Endothelial cell of umbilical vein (primary cell): ENCODE data around the gene KRT83.

Experiments used
- EZH2 ChIP-seq: IDR thresholded peaks from 2 replicates; pipeline ENCODE4 v1.6.1; 2012; ENCODE audit warnings: borderline replicate concordance, low read depth, mild to moderate bottlenecking, moderate library complexity, low read length, inconsistent platforms; ENCODE audit not compliant: severe bottlenecking
- FOS ChIP-seq: IDR thresholded peaks from 2 replicates; pipeline ENCODE4 v1.6.1; 2011; ENCODE audit warnings: mild to moderate bottlenecking, low read length, moderate library complexity, borderline replicate concordance; ENCODE audit not compliant: insufficient read depth
- JUN ChIP-seq: IDR thresholded peaks from 2 replicates; pipeline ENCODE4 v1.6.1; 2011; ENCODE audit warnings: borderline replicate concordance, low read depth; ENCODE audit not compliant: insufficient read length, insufficient read depth
- MYC ChIP-seq: IDR thresholded peaks from one replicate; pipeline ENCODE4 v1.6.1; 2011; ENCODE audit warnings: mild to moderate bottlenecking, low read depth, low read length
- POLR2A ChIP-seq: IDR thresholded peaks from 2 replicates; pipeline ENCODE4 v1.6.1; 2012; ENCODE audit warnings: low read depth, mild to moderate bottlenecking, control low read depth, low read length
- POLR2AphosphoS5 ChIP-seq: IDR thresholded peaks from 2 replicates; pipeline ENCODE4 v1.6.1; 2012; ENCODE audit warnings: low read depth, mild to moderate bottlenecking, control low read depth, low read length, moderate library complexity; ENCODE audit not compliant: insufficient read depth
- TF ChIP-seq, protein P1 (sequence below), 2 donors: IDR thresholded peaks; 1 replicate in 1 of 2; 2 replicates in 1 of 2; pipeline ENCODE4 v1.5.1; 2011; ENCODE audit warnings: low read length in 2 of 2, mild to moderate bottlenecking in 2 of 2, moderate library complexity in 2 of 2, control low read depth in 1 of 2, inconsistent platforms in 1 of 2, low read depth in 1 of 2; ENCODE audit not compliant: insufficient read depth in 1 of 2; ENCODE audit errors: extremely low read depth in 1 of 2

DNA sequence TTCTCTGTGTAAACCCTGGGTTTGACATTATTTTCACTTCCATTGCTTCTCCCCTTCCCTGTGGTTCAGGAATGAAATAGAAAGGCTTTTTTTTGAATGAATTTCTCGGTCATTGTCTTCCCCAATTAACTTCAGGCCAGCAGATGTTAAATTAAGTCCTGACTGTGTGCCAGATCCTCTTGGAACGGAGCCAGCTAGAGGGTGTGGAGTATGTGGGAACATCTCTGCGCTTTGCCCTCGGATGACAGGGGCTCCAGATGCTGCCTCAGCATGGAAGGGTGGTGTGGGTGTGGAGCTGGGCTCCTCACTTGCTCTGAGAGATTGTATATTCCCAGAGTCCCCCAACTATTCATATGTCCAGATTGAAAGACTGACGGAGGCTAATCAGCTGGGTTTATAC, 33.0 kb upstream of the KRT83 start:
- TF ChIP-seq, protein P1, sequence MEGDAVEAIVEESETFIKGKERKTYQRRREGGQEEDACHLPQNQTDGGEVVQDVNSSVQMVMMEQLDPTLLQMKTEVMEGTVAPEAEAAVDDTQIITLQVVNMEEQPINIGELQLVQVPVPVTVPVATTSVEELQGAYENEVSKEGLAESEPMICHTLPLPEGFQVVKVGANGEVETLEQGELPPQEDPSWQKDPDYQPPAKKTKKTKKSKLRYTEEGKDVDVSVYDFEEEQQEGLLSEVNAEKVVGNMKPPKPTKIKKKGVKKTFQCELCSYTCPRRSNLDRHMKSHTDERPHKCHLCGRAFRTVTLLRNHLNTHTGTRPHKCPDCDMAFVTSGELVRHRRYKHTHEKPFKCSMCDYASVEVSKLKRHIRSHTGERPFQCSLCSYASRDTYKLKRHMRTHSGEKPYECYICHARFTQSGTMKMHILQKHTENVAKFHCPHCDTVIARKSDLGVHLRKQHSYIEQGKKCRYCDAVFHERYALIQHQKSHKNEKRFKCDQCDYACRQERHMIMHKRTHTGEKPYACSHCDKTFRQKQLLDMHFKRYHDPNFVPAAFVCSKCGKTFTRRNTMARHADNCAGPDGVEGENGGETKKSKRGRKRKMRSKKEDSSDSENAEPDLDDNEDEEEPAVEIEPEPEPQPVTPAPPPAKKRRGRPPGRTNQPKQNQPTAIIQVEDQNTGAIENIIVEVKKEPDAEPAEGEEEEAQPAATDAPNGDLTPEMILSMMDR (IDR thresholded peaks at IDR 0.05; ENCODE audit: extremely low read depth in 1 of 2, insufficient read depth in 1 of 2, low read depth in 1 of 2, low read length in 2 of 2): no peak
- no peak for TF ChIP-seq POLR2A
- TF ChIP-seq FOS: no peak
- TF ChIP-seq EZH2: no peak
- TF ChIP-seq MYC: no peak
- no peak for TF ChIP-seq POLR2AphosphoS5
- TF ChIP-seq JUN: no peak
